Measurements from ENCODE around the gene RNASEH2A. TPM values are rescaled to one million over a fixed set of nuclear protein-coding genes. Genes with fewer than 3 reads are reported as not detected.
"Not testable (repeated sequence)": the region's sequence is repeated elsewhere in the genome, so short reads cannot be mapped to it uniquely, and the experiment has no call there.

The RNASEH2A gene
- total RNA-seq, 2 donors from 2014 or later = 30.1 to 53.5 TPM

GRCh38 chr19:12794196-12794941, 12.0 kb upstream of the RNASEH2A start:
- ATAC-seq (replicated peaks) = no peak
- Mint-ChIP-seq H3K27me3 (no peaks in the 10 kb centered on the region), H3K4me1 (peaks cover 17% of the 10 kb centered on the region), H3K9me3 (no peaks in the 10 kb centered on the region), H3K27ac (peak overlapping the region; percentile 94), H3K4me3 (peak overlapping the region; percentile 97), H3K36me3 (ENCODE audit: low read depth) (peaks cover 71% of the 10 kb centered on the region)

- Mint-ChIP-seq H3K36me3 (ENCODE audit: low read depth) (peaks cover 76% of the 10 kb centered on the region), H3K4me1 (peaks cover 17% of the 10 kb centered on the region), H3K27me3 (no peaks in the 10 kb centered on the region), H3K4me3 (peak overlapping the region; percentile 97), H3K27ac (peak overlapping the region; percentile 94), H3K9me3 (no peaks in the 10 kb centered on the region)
- no peak for ATAC-seq (replicated peaks)
Measured at GRCh38 chr19:12794971-12795381, 11.4 kb upstream of the RNASEH2A start.

GRCh38 chr19:12796146-12797071, 10.0 kb upstream of the RNASEH2A start:
- H3K27ac Mint-ChIP-seq = peak overlapping the region; percentile 81
- H3K27me3 Mint-ChIP-seq = no peaks in the 10 kb centered on the region
- no peaks in the 10 kb centered on the region for H3K9me3 Mint-ChIP-seq
- H3K4me3 Mint-ChIP-seq = peak overlapping the region; percentile 97
- peak; percentile 11 for ATAC-seq (replicated peaks)
- peaks cover 80% of the 10 kb centered on the region for H3K36me3 Mint-ChIP-seq (ENCODE audit: low read depth)
- H3K4me1 Mint-ChIP-seq = peaks cover 17% of the 10 kb centered on the region

GRCh38 chr19:12797141-12797587, 9.2 kb upstream of the RNASEH2A start:
- Mint-ChIP-seq H3K36me3 (ENCODE audit: low read depth) (peaks cover 73% of the 10 kb centered on the region), H3K27ac (no peak overlapping the region), H3K27me3 (no peaks in the 10 kb centered on the region), H3K4me1 (peaks cover 18% of the 10 kb centered on the region), H3K4me3 (no peak overlapping the region), H3K9me3 (no peaks in the 10 kb centered on the region)
- ATAC-seq (replicated peaks) = no peak

- not testable (repeated sequence) for H3K27ac Mint-ChIP-seq; H3K9me3 Mint-ChIP-seq; H3K27me3 Mint-ChIP-seq; H3K4me3 Mint-ChIP-seq; ATAC-seq (replicated peaks)
- Mint-ChIP-seq H3K36me3 (ENCODE audit: low read depth) (peaks cover 69% of the 10 kb centered on the region), H3K4me1 (peaks cover 23% of the 10 kb centered on the region)
Measured at GRCh38 chr19:12797607-12798006, 8.8 kb upstream of the RNASEH2A start.

- peaks cover 50% of the 10 kb centered on the region for H3K36me3 Mint-ChIP-seq (ENCODE audit: low read depth)
Measured at GRCh38 chr19:12799742-12800465, 6.5 kb upstream of the RNASEH2A start.

DNA sequence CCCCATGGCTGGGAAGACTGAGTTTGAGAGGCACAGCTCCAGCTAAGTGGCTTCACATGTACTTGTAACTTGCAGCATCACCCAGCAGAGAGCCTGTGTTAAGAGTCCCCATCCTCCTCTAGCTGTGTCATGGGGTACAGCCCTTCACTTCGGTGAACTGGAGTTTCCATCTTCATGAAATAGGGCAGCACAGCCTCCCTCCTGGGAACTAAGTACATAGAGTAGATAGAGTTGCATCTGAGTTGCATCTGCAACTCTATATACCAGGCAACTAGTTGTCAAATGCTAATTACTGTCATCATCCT, 6.0 kb upstream of the RNASEH2A start:
- H3K36me3 Mint-ChIP-seq (ENCODE audit: low read depth) = peaks cover 50% of the 10 kb centered on the region
- peak overlapping the region; percentile 75 for H3K27ac Mint-ChIP-seq
- peaks cover 18% of the 10 kb centered on the region for H3K4me1 Mint-ChIP-seq
- peak overlapping the region; percentile 83 for H3K4me3 Mint-ChIP-seq
- no peaks in the 10 kb centered on the region for H3K9me3 Mint-ChIP-seq
- no peaks in the 10 kb centered on the region for H3K27me3 Mint-ChIP-seq
- no peak for ATAC-seq (replicated peaks)

More at GRCh38 chr19:12799742-12800465, 6.5 kb upstream of the RNASEH2A start:
- H3K4me1 Mint-ChIP-seq = peaks cover 18% of the 10 kb centered on the region
- H3K27me3 Mint-ChIP-seq = no peaks in the 10 kb centered on the region
- no peak overlapping the region for H3K27ac Mint-ChIP-seq
- no peaks in the 10 kb centered on the region for H3K9me3 Mint-ChIP-seq
- H3K4me3 Mint-ChIP-seq = peak overlapping the region; percentile 83
- ATAC-seq (replicated peaks) = no peak

GRCh38 chr19:12800923-12801465, 5.4 kb upstream of the RNASEH2A start:
- ATAC-seq (replicated peaks) = peak; percentile 49
- Mint-ChIP-seq H3K9me3 (no peaks in the 10 kb centered on the region), H3K4me1 (peaks cover 13% of the 10 kb centered on the region), H3K4me3 (peak overlapping the region; percentile 83), H3K36me3 (ENCODE audit: low read depth) (peaks cover 50% of the 10 kb centered on the region), H3K27me3 (no peaks in the 10 kb centered on the region), H3K27ac (peak overlapping the region; percentile 75)

DNA sequence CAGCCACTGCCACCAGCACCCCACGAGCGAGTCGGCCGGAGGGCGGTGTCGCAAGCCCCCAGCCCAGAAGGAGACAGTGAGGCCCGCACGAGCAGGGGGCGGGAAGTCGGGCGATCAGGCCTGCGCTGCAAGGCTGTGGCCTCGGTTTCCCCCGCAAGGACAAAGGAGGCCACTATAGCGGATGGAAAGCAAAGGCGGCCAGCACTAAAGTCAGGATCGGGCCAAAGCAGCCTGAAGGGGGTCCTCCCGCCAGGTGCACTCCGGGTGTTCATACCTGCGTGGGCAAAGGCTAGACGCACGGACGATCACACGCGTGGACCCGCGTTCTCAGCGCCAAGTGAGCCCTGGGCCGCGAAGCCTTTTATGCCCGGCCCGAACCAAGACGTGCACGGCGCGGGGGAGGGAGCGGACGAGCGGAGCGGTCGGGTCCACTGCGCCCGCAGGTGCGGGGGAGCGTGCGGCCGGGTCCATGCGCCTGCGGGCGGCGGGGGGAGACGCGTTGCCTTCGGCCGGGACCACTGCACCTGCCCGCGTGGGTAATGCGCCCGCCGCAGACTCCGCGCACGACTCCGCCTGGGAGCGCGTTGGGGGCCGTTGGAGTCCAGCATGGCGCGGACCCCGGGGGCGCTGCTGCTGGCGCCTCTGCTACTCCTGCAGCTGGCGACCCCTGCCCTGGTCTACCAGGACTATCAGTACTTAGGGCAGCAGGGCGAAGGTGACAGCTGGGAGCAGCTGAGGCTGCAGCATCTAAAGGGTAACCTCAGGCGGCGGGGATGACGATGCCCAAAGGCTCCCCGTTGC, 4.7 kb upstream of the RNASEH2A start, which contains the start of the genes PRDX2 and THSD8:
Gene PRDX2, minus strand, starts transcription at position 335 of the 801 bp plus-strand sequence. CDS start 539 bp downstream, outside the sequence.
Gene THSD8, plus strand, starts transcription at position 604 of the 801 bp plus-strand sequence. Its CDS starts 3 bp downstream, at position 607.
- ATAC-seq (replicated peaks) = peak; percentile 79
- H3K36me3 Mint-ChIP-seq (ENCODE audit: low read depth) = peaks cover 49% of the 10 kb centered on the region
- H3K9me3 Mint-ChIP-seq = no peaks in the 10 kb centered on the region
- peak within 1 kb of the TSS; percentile 75 for H3K27ac Mint-ChIP-seq
- no peaks in the 10 kb centered on the region for H3K27me3 Mint-ChIP-seq
- peaks cover 14% of the 10 kb centered on the region for H3K4me1 Mint-ChIP-seq
- peak within 1 kb of the TSS; percentile 83 for H3K4me3 Mint-ChIP-seq

GRCh38 chr19:12802267-12803106, 3.9 kb upstream of the RNASEH2A start:
- no peak for ATAC-seq (replicated peaks)
- no peaks in the 10 kb centered on the region for H3K9me3 Mint-ChIP-seq
- H3K27ac Mint-ChIP-seq = peak overlapping the region; percentile 36
- H3K27me3 Mint-ChIP-seq = no peaks in the 10 kb centered on the region
- H3K36me3 Mint-ChIP-seq (ENCODE audit: low read depth) = peaks cover 49% of the 10 kb centered on the region
- peak overlapping the region; percentile 83 for H3K4me3 Mint-ChIP-seq
- H3K4me1 Mint-ChIP-seq = peaks cover 14% of the 10 kb centered on the region

- Mint-ChIP-seq H3K36me3 (ENCODE audit: low read depth) (peaks cover 51% of the 10 kb centered on the region), H3K27me3 (no peaks in the 10 kb centered on the region), H3K4me3 (no peak overlapping the region), H3K4me1 (peaks cover 14% of the 10 kb centered on the region), H3K27ac (no peak overlapping the region), H3K9me3 (no peaks in the 10 kb centered on the region)
- no peak for ATAC-seq (replicated peaks)
Measured at GRCh38 chr19:12804051-12804450, 2.3 kb upstream of the RNASEH2A start.

DNA sequence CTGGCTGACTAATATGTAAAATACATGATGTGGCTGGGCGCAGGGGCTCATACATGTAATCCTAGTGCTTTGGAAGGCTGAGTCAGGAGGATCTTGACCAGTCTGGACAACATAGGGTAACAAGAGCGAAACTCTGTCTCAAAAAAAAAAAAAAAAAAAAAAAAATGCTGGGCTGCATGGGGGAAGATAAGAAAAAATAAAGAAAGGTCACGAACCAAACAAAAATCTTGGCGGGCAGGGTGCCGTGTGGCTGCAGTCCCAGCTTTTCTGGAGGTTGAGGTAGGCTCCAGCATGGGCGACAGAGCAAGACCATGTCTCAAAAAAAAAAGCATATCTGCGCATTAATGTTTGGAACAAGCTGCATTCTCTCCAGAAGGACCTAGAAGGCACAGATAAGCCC, 8.7 kb downstream of the RNASEH2A start:
- Mint-ChIP-seq H3K27me3 (no peaks in the 10 kb centered on the region), H3K27ac (no peak overlapping the region), H3K36me3 (ENCODE audit: low read depth) (peaks cover 51% of the 10 kb centered on the region), H3K9me3 (no peaks in the 10 kb centered on the region), H3K4me1 (no peaks in the 10 kb centered on the region), H3K4me3 (no peak overlapping the region)
- no peak for ATAC-seq (replicated peaks)

All from activated T-helper 17 cell treated with anti-CD3 and anti-CD28 coated beads, Interleukin-2, amount 50 U/mL, for 72 hours (primary cell).